Neural progenitor cell (in vitro differentiated cells): ENCODE measurements around the gene EPHA2. TPM values are rescaled to one million over a fixed set of nuclear protein-coding genes. Genes with fewer than 3 reads are reported as not detected.
A peak's percentile ranks its signal among the peaks of the same experiment; 100 is the strongest.

ENCODE experiments used
- DNase-seq: peaks from one replicate; pipeline ENCODE4 v3.0.0-alpha.2; 2016; ENCODE audit warnings: low spot score
- H2AFZ ChIP-seq: fragments of 200-600 bp; sonication (generic); replicated peaks from 2 replicates; pipeline ENCODE4 v1.6.1; 2016; ENCODE audit warnings: antibody characterized with exemption
- H3F3A ChIP-seq: fragments of 200-600 bp; sonication (generic); 2 replicates; pipeline ENCODE4 v1.6.1; 2016; ENCODE audit warnings: antibody characterized with exemption, low read depth
- H3K27ac ChIP-seq: fragments of 200-600 bp; sonication (generic); 2 replicates; pipeline ENCODE4 v1.5.1; 2016; ENCODE audit warnings: mild to moderate bottlenecking
- H3K27me3 ChIP-seq: fragments of 200-600 bp; sonication (generic); 2 replicates; pipeline ENCODE4 v1.6.1; 2016; ENCODE audit warnings: mild to moderate bottlenecking, moderate library complexity
- H3K36me3 ChIP-seq: fragments of 200-600 bp; sonication (generic); 2 replicates; pipeline ENCODE4 v1.5.1; 2016
- H3K4me1 ChIP-seq: fragments of 200-600 bp; sonication (generic); 2 replicates; pipeline ENCODE4 v1.6.1; 2016; ENCODE audit warnings: mixed run types
- H3K4me2 ChIP-seq: fragments of 200-600 bp; sonication (generic); 2 replicates; pipeline ENCODE4 v1.6.1; 2016
- H3K4me3 ChIP-seq: fragments of 200-600 bp; sonication (generic); 2 replicates; pipeline ENCODE4 v1.5.1; 2016
- H3K79me2 ChIP-seq: fragments of 200-600 bp; sonication (generic); 2 replicates; pipeline ENCODE4 v1.6.1; 2016; ENCODE audit warnings: low read depth
- H3K9ac ChIP-seq: fragments of 200-600 bp; sonication (generic); 2 replicates; pipeline ENCODE4 v1.6.1; 2016
- H3K9me3 ChIP-seq: fragments of 200-600 bp; sonication (generic); 2 replicates; pipeline ENCODE4 v1.5.1; 2016; ENCODE audit warnings: low read depth
- H4K20me1 ChIP-seq: fragments of 200-600 bp; sonication (generic); 2 replicates; pipeline ENCODE4 v1.6.1; 2016; ENCODE audit warnings: low read depth
- H3K27ac Mint-ChIP-seq: 3 replicates; pipeline ENCODE4 v1.8.0; 2021; ENCODE audit warnings: mixed read lengths
- H3K27me3 Mint-ChIP-seq: 2 replicates; pipeline ENCODE4 v1.8.0; 2022; ENCODE audit warnings: low read depth, mild to moderate bottlenecking, inconsistent platforms, moderate library complexity, mixed read lengths; ENCODE audit not compliant: insufficient read depth
- H3K36me3 Mint-ChIP-seq: 3 replicates; pipeline ENCODE4 v1.8.0; 2021; ENCODE audit warnings: mixed read lengths
- H3K4me1 Mint-ChIP-seq: 3 replicates; pipeline ENCODE4 v1.8.0; 2021; ENCODE audit warnings: mixed read lengths
- H3K4me3 Mint-ChIP-seq: 3 replicates; pipeline ENCODE4 v1.8.0; 2021; ENCODE audit warnings: mild to moderate bottlenecking, moderate library complexity, mixed read lengths
- H3K9me3 Mint-ChIP-seq: 3 replicates; pipeline ENCODE4 v1.8.0; 2020; ENCODE audit warnings: mixed read lengths
- EZH2 ChIP-seq: fragments of 200-600 bp; sonication (generic); IDR thresholded peaks from 2 replicates; pipeline ENCODE4 v1.6.1; 2017; ENCODE audit warnings: antibody characterized with exemption, mild to moderate bottlenecking, moderate library complexity
- EZH2phosphoT487 ChIP-seq: fragments of 200-600 bp; sonication (generic); IDR thresholded peaks from 2 replicates; pipeline ENCODE4 v1.6.1; 2017; ENCODE audit warnings: antibody characterized with exemption
- total RNA-seq: library from RNA; depleted of rRNA; stranded (reverse); fragments of >200 nt; gene quantifications from 2 replicates; pipeline ENCODE4 v1.2.3, GENCODE V29; 2015; ENCODE audit warnings: low replicate concordance
- TF ChIP-seq, protein P1 (sequence below): fragments of 200-600 bp; sonication (generic); IDR thresholded peaks from 2 replicates; pipeline ENCODE4 v1.5.1; 2017; ENCODE audit warnings: antibody characterized with exemption, mild to moderate bottlenecking

Gene EPHA2
- total RNA-seq, 1 donor from 2014 or later = 14.9 TPM

DNA sequence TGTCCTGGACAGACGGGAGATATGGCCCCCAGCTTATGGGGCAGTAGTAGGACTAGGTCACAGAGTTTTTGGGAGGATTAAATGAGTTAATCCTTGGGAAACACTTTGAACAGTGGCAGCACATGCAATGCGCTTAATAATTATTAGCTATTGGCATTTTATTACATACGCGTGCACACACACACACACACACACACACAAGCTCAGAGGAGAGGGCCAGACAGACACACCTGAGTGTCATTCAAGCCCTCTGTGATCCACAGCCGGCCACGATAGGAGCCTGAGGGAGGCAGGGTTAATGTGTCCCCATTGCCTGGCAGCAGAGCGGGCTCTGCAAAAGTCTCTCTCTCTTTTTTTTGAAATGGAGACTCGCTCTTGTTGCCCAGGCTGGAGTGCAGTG lies 37.9 kb downstream of the EPHA2 start:
- Histone ChIP-seq H3K4me1 (peaks cover 63% of the 10 kb centered on the region), H3K9me3 (no peaks in the 10 kb centered on the region), H2AFZ (no peak overlapping the region), H3K27me3 (no peaks in the 10 kb centered on the region), H3K4me2 (peak overlapping the region; percentile 87), H4K20me1 (no peaks in the 10 kb centered on the region), H3K79me2 (no peaks in the 10 kb centered on the region), H3K27ac (no peak overlapping the region), H3K36me3 (no peaks in the 10 kb centered on the region), H3K4me3 (no peak overlapping the region), H3K9ac (no peak overlapping the region), H3F3A (peaks cover 41% of the 10 kb centered on the region)
- Mint-ChIP-seq H3K27ac (peak overlapping the region; percentile 50), H3K36me3 (no peaks in the 10 kb centered on the region), H3K4me3 (peak overlapping the region; percentile 53), H3K9me3 (no peaks in the 10 kb centered on the region), H3K27me3 (peaks cover 21% of the 10 kb centered on the region), H3K4me1 (peaks cover 74% of the 10 kb centered on the region)
- no peak for DNase-seq
- TF ChIP-seq, protein P1, sequence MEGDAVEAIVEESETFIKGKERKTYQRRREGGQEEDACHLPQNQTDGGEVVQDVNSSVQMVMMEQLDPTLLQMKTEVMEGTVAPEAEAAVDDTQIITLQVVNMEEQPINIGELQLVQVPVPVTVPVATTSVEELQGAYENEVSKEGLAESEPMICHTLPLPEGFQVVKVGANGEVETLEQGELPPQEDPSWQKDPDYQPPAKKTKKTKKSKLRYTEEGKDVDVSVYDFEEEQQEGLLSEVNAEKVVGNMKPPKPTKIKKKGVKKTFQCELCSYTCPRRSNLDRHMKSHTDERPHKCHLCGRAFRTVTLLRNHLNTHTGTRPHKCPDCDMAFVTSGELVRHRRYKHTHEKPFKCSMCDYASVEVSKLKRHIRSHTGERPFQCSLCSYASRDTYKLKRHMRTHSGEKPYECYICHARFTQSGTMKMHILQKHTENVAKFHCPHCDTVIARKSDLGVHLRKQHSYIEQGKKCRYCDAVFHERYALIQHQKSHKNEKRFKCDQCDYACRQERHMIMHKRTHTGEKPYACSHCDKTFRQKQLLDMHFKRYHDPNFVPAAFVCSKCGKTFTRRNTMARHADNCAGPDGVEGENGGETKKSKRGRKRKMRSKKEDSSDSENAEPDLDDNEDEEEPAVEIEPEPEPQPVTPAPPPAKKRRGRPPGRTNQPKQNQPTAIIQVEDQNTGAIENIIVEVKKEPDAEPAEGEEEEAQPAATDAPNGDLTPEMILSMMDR = no peak
- TF ChIP-seq EZH2phosphoT487 = no peak
- no peak for TF ChIP-seq EZH2

DNA sequence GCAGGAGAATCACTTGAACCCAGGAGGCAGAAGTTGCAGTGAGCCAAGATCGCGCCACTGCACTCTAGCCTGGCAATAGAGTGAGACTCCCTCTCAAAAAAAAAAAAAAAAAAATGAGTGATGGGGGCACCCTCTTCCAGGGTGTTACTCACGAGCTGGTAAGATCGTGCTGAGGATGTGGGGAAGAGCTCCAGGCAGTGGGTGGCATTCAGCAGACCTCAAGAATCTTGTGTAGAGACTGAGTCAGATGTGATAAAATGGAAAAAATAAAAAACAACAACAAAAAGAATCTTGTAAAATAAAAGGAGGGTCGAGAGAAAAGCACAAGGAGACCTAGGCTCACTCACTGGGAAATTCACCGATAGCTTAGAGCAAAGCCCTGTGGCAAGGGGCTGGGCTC lies 38.5 kb downstream of the EPHA2 start:
- peak overlapping the region; percentile 50 for H3K27ac Mint-ChIP-seq
- H3K4me2 ChIP-seq = peak overlapping the region; percentile 87
- no peak for DNase-seq

DNA sequence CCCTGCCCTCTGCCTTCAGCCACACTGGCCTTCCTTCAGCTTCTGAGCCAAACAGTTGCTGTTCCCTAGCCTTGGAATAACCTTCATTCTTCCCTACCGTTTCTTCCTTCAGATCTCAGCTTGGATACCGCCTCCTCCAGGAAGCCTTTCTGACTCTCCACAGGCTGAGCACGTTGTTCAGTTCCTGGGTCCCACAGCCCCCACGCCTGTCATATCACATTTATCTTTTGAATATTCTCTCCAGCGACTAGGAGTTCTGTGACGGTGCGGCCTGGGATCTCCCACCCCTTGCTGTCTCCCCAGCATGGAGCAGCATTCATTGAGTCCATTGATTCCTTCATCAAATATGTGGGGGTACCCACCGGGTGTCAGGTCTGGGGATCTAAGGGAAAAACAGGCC lies 39.2 kb downstream of the EPHA2 start:
- H3K9me3 Mint-ChIP-seq = no peaks in the 10 kb centered on the region
- Histone ChIP-seq H3K4me3 (peak overlapping the region; percentile 26), H3F3A (peaks cover 30% of the 10 kb centered on the region), H3K9ac (no peak overlapping the region), H3K9me3 (no peaks in the 10 kb centered on the region), H3K27ac (peak overlapping the region; percentile 99), H3K27me3 (no peaks in the 10 kb centered on the region), H3K79me2 (no peaks in the 10 kb centered on the region), H3K4me2 (peak overlapping the region; percentile 87), H4K20me1 (no peaks in the 10 kb centered on the region), H3K36me3 (no peaks in the 10 kb centered on the region), H2AFZ (no peak overlapping the region), H3K4me1 (peaks cover 74% of the 10 kb centered on the region)
- peaks cover 20% of the 10 kb centered on the region for H3K27me3 Mint-ChIP-seq
- peak; percentile 46 for DNase-seq
- peak overlapping the region; percentile 99 for H3K27ac Mint-ChIP-seq
- H3K36me3 Mint-ChIP-seq = no peaks in the 10 kb centered on the region
- H3K4me3 Mint-ChIP-seq = peak overlapping the region; percentile 54
- peaks cover 75% of the 10 kb centered on the region for H3K4me1 Mint-ChIP-seq
- no peak for TF ChIP-seq EZH2
- TF ChIP-seq, protein P1 = no peak

More for the DNA sequence above, 38.5 kb downstream of the EPHA2 start:
- no peak for TF ChIP-seq EZH2
- no peak for TF ChIP-seq EZH2phosphoT487
- TF ChIP-seq, protein P1 = no peak
- no peaks in the 10 kb centered on the region for H4K20me1 ChIP-seq
- no peaks in the 10 kb centered on the region for H3K9me3 ChIP-seq
- H3K4me3 ChIP-seq = no peak overlapping the region
- no peak overlapping the region for H2AFZ ChIP-seq
- H3K9ac ChIP-seq = no peak overlapping the region
- Mint-ChIP-seq H3K36me3 (no peaks in the 10 kb centered on the region), H3K4me3 (peak overlapping the region; percentile 19), H3K4me1 (peaks cover 75% of the 10 kb centered on the region), H3K27me3 (peaks cover 20% of the 10 kb centered on the region), H3K9me3 (no peaks in the 10 kb centered on the region)
- peaks cover 37% of the 10 kb centered on the region for H3F3A ChIP-seq
- H3K36me3 ChIP-seq = no peaks in the 10 kb centered on the region
- peaks cover 68% of the 10 kb centered on the region for H3K4me1 ChIP-seq
- no peak overlapping the region for H3K27ac ChIP-seq
- no peaks in the 10 kb centered on the region for H3K79me2 ChIP-seq
- H3K27me3 ChIP-seq = no peaks in the 10 kb centered on the region
